IMR-90 (cell line): ENCODE data around the gene DERL3. TPM values are rescaled to one million over a fixed set of nuclear protein-coding genes. Genes with fewer than 3 reads are reported as not detected.

Experiments used
- ATAC-seq: fragments of 200-7000 bp; cut with Tn5 transposase; 2 replicates; pipeline ENCODE4 v1.9.1; 2020; ENCODE audit warnings: low read depth, mild to moderate bottlenecking, moderate library complexity
- BruUV-seq: library from RNA; stranded (reverse); fragments of 400-500 nt; replicated peaks from 2 replicates; lab custom pipeline; 2021; lab: Mats Ljungman, UMichigan
- CTCF ChIA-PET: fragments of 300-600 bp; formaldehyde crosslinking; extraction: SDS; loops from one replicate; lab custom pipeline; 2021; ENCODE audit warnings: antibody characterized with exemption; lab: Yijun Ruan, JAX
- POLR2A ChIA-PET: fragments of 300-600 bp; sonication (Branson Sonifier 250); formaldehyde crosslinking; loops from one replicate; lab custom pipeline; 2022; ENCODE audit warnings: antibody characterized with exemption; ENCODE audit not compliant: unreplicated experiment; lab: Charles Lee
- DNase-seq: peaks from one replicate; pipeline ENCODE4 v3.0.0; 2013
- H2AFZ ChIP-seq: replicated peaks from 2 replicates; pipeline ENCODE3; 2013; ENCODE audit warnings: low read length, mild to moderate bottlenecking; ENCODE audit not compliant: poor library complexity
- H2AK5ac ChIP-seq: 2 replicates; pipeline ENCODE4 v1.6.1; 2013; ENCODE audit warnings: low read depth, low read length, inconsistent platforms
- H2AK9ac ChIP-seq: replicated peaks from 2 replicates; pipeline ENCODE3; 2013; ENCODE audit warnings: mild to moderate bottlenecking, low read depth, low read length, moderate library complexity; ENCODE audit not compliant: poor library complexity
- H2BK120ac ChIP-seq: 2 replicates; pipeline ENCODE4 v1.6.1; 2013; ENCODE audit warnings: low read depth, low read length, inconsistent platforms
- H2BK15ac ChIP-seq: 3 replicates; pipeline ENCODE4 v1.6.1; 2013; ENCODE audit warnings: low read depth, low read length, inconsistent platforms
- H2BK20ac ChIP-seq: 2 replicates; pipeline ENCODE4 v1.6.1; 2013; ENCODE audit warnings: low read depth, mild to moderate bottlenecking, inconsistent platforms, low read length, moderate library complexity
- H2BK5ac ChIP-seq: 2 replicates; pipeline ENCODE4 v1.6.1; 2013; ENCODE audit warnings: mild to moderate bottlenecking, low read depth, low read length, inconsistent platforms; ENCODE audit not compliant: poor library complexity, severe bottlenecking
- H3K14ac ChIP-seq: replicated peaks from 2 replicates; pipeline ENCODE4 v1.6.1; 2013; ENCODE audit warnings: low read depth, low read length, inconsistent platforms
- H3K18ac ChIP-seq: 2 replicates; pipeline ENCODE4 v1.6.1; 2013; ENCODE audit warnings: low read depth, low read length, control low read depth
- H3K23ac ChIP-seq: 2 replicates; pipeline ENCODE4 v1.6.1; 2013; ENCODE audit warnings: low read depth, low read length, inconsistent platforms
- H3K27ac ChIP-seq: 2 replicates; pipeline ENCODE4 v1.5.1; 2013; ENCODE audit warnings: mild to moderate bottlenecking, control low read depth, low read length; ENCODE audit not compliant: insufficient read depth
- H3K27me3 ChIP-seq: 2 replicates; pipeline ENCODE4 v1.6.1; 2013; ENCODE audit warnings: low read length; ENCODE audit not compliant: control insufficient read depth, insufficient read depth
- H3K36me3 ChIP-seq: 2 replicates; pipeline ENCODE4 v1.6.1; 2013; ENCODE audit warnings: low read length, mixed read lengths; ENCODE audit not compliant: control insufficient read depth, insufficient read depth
- H3K4ac ChIP-seq: 2 replicates; pipeline ENCODE4 v1.6.1; 2013; ENCODE audit warnings: low read depth, low read length, inconsistent platforms
- H3K4me1 ChIP-seq: 2 replicates; pipeline ENCODE4 v1.6.1; 2013; ENCODE audit warnings: low read length, mixed read lengths; ENCODE audit not compliant: control insufficient read depth, insufficient read depth
- H3K4me2 ChIP-seq: 2 replicates; pipeline ENCODE4 v1.6.1; 2013; ENCODE audit warnings: low read depth, mild to moderate bottlenecking, control low read depth, low read length, moderate library complexity
- H3K4me3 ChIP-seq: 2 replicates; pipeline ENCODE4 v1.5.1; 2013; ENCODE audit warnings: low read depth, mild to moderate bottlenecking, control low read depth, low read length, moderate library complexity; ENCODE audit not compliant: insufficient read depth
- H3K56ac ChIP-seq: 2 replicates; pipeline ENCODE4 v1.6.1; 2013; ENCODE audit warnings: low read length, inconsistent platforms; ENCODE audit not compliant: insufficient read depth; ENCODE audit errors: extremely low read depth
- H3K79me1 ChIP-seq, 2 experiments: 2 replicates each; pipeline ENCODE4 v1.6.1; 2013; ENCODE audit warnings: low read length in 2 of 2, inconsistent platforms in 1 of 2, low read depth in 1 of 2
- H3K9ac ChIP-seq: 2 replicates; pipeline ENCODE4 v1.6.1; 2013; ENCODE audit warnings: low read depth, low read length, control low read depth
- H3K9me1 ChIP-seq: 2 replicates; pipeline ENCODE4 v1.6.1; 2013; ENCODE audit warnings: low read length, inconsistent platforms; ENCODE audit not compliant: insufficient read depth
- H3K9me3 ChIP-seq: 2 replicates; pipeline ENCODE4 v1.6.1; 2013; ENCODE audit warnings: low read length; ENCODE audit not compliant: control insufficient read depth, insufficient read depth
- H4K20me1 ChIP-seq: 2 replicates; pipeline ENCODE4 v1.6.1; 2013; ENCODE audit warnings: low read length, inconsistent platforms; ENCODE audit not compliant: insufficient read depth
- H4K5ac ChIP-seq: 2 replicates; pipeline ENCODE4 v1.6.1; 2013; ENCODE audit warnings: mild to moderate bottlenecking, low read depth, low read length, control low read depth
- H4K8ac ChIP-seq, 2 experiments: 2 replicates each; pipeline ENCODE4 v1.6.1; 2013; ENCODE audit warnings: low read depth in 2 of 2, low read length in 2 of 2, control low read depth in 1 of 2, inconsistent platforms in 1 of 2
- H4K91ac ChIP-seq: 2 replicates; pipeline ENCODE4 v1.6.1; 2013; ENCODE audit warnings: low read depth, low read length, inconsistent platforms; ENCODE audit not compliant: insufficient read depth
- CHD1 ChIP-seq: IDR thresholded peaks from 2 replicates; pipeline ENCODE4 v1.6.1; 2012; ENCODE audit warnings: low read depth, low read length, improper control_type of control experiment
- FOS ChIP-seq: fragments of 150-350 bp; IDR thresholded peaks from 2 replicates; pipeline ENCODE4 v1.6.1; 2016; ENCODE audit warnings: low read depth, low read length
- MAFK ChIP-seq: IDR thresholded peaks from 2 replicates; pipeline ENCODE4 v1.6.1; 2012; ENCODE audit warnings: low read depth, low read length, improper control_type of control experiment
- MXI1 ChIP-seq: IDR thresholded peaks from 2 replicates; pipeline ENCODE4 v1.6.1; 2012; ENCODE audit warnings: low read depth, mild to moderate bottlenecking, low read length, moderate library complexity, borderline replicate concordance
- RAD21 ChIP-seq: IDR thresholded peaks from 2 replicates; pipeline ENCODE4 v1.6.1; 2012; ENCODE audit warnings: low read length, improper control_type of control experiment
- RCOR1 ChIP-seq: IDR thresholded peaks from 2 replicates; pipeline ENCODE4 v1.6.1; 2012; ENCODE audit warnings: mild to moderate bottlenecking, low read length, improper control_type of control experiment; ENCODE audit not compliant: insufficient replicate concordance
- WGBS, 2 experiments: methylation state at CpG; one replicate each; pipeline versions ENCODE4 v1.1.5 to v1.1.7; 2013; ENCODE audit warnings: missing lambda C conversion rate in 2 of 2; ENCODE audit not compliant: insufficient read length in 1 of 2; ENCODE audit errors: extremely low coverage in 2 of 2; 5-methylcytosine and 5-hydroxymethylcytosine counted together
- dilution Hi-C: fragments of 300-500 bp; cut with HindIII; formaldehyde crosslinking; loops from one replicate; pipeline ENCODE4 v1.14.3; 2018; ENCODE audit warnings: low sequenced_read_pairs; ENCODE audit not compliant: unreplicated experiment
- in situ Hi-C: fragments of 300-500 bp; cut with MboI; formaldehyde crosslinking; loops from 3 replicates; pipeline ENCODE4 v1.14.3; 2019; ENCODE audit warnings: low sequenced_read_pairs, inconsistent platforms, mixed read lengths
- intact Hi-C: fragments of 100-400 bp; cut with micrococcal nuclease; formaldehyde crosslinking; loops from 2 replicates; pipeline ENCODE4 v1.10.0; 2022
- polyA plus RNA-seq, 3 experiments: library from polyadenylated mRNA; depleted of rRNA; stranded (reverse); fragments of >200 nt; gene quantifications; 2 replicates each; pipeline ENCODE4 v1.2.3, GENCODE V29; 2012; ENCODE audit warnings: low replicate concordance in 1 of 3
- total RNA-seq: library from RNA; depleted of rRNA; stranded (reverse); fragments of >200 nt; gene quantifications from 2 replicates; pipeline ENCODE4 v1.2.3, GENCODE V29; 2012
- TF ChIP-seq, protein P1 (sequence below): conservative IDR thresholded peaks from 2 replicates; pipeline ENCODE4 v1.5.1; 2012; ENCODE audit warnings: mild to moderate bottlenecking, low read depth, low read length, improper control_type of control experiment

Gene DERL3
- total and polyA plus RNA-seq, 2 of the 4 experiments (the other 2 are of a cell fraction) = 0.18 to 0.62 TPM

DNA sequence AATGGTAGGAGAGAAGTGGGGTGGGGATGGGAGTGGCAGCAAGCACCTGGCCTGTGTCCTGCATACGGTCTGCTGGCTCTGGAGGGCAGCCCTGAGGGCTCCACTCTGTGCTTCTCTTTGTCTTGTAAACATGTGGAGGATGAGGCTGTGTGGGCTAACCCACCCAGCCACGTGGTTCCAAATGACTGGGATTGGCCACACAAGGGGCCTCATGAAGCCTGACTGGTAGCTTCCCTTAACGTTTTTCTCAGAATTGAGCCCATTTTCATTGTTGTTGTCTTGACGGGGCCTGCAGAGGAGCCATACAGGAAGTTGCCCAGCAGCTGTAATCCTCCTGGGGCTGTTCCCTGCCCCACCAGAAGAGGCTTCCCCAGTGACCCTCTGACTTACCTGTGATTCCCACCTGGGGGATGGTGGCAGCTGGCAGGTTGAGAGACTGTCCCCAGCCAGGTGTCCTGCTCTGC, 18.0 kb downstream of the DERL3 start:
- H3K27ac ChIP-seq = no peak overlapping the region
- no peaks in the 10 kb centered on the region; the same call in 1 of the 2 replicates for H3K4me1 ChIP-seq
- H3K4me3 ChIP-seq = no peak overlapping the region
- H3K9me3 ChIP-seq = no peaks in the 10 kb centered on the region
- peaks cover 75% of the 10 kb centered on the region for H3K36me3 ChIP-seq
- H4K20me1 ChIP-seq = peaks cover 6% of the 10 kb centered on the region; the same call in 1 of the 2 replicates
- no peak overlapping the region for H2AK9ac ChIP-seq
- ChIA-PET CTCF (no interaction called here), POLR2A (no interaction called here)
- H3K56ac ChIP-seq = no peak overlapping the region
- no peak overlapping the region for H2AK5ac ChIP-seq
- peaks cover 0 to 19% of the 10 kb centered on the region in 2 experiments; a peak in 2 of 4 replicates for H3K79me1 ChIP-seq
- H4K5ac ChIP-seq = no peak overlapping the region
- DNase-seq (no peak), ATAC-seq (no peak)
- no peak overlapping the region for H3K23ac ChIP-seq
- no peak overlapping the region for H3K9ac ChIP-seq
- H3K4me2 ChIP-seq = no peak overlapping the region
- H2AFZ ChIP-seq = no peak overlapping the region
- H4K91ac ChIP-seq = no peak overlapping the region
- no peak overlapping the region for H4K8ac ChIP-seq
- H3K14ac ChIP-seq = no peak overlapping the region
- H2BK5ac ChIP-seq = no peak overlapping the region
- H2BK120ac ChIP-seq = no peak overlapping the region
- intact Hi-C loops = no loop called here
- no peak overlapping the region for H3K18ac ChIP-seq
- no TSS peak for BruUV-seq
- no peak overlapping the region for H2BK15ac ChIP-seq
- 20% methylated on average over 1 of the region's 4 CpGs; no CpG with 5 or more reads in 1 of the 2 experiments for WGBS, 2 experiments
- H3K27me3 ChIP-seq = no peaks in the 10 kb centered on the region
- no peak overlapping the region for H3K4ac ChIP-seq
- TF ChIP-seq RCOR1 (no peak), CHD1 (no peak), RAD21 (no peak), MXI1 (no peak), FOS (no peak), MAFK (no peak)
- TF ChIP-seq, protein P1, sequence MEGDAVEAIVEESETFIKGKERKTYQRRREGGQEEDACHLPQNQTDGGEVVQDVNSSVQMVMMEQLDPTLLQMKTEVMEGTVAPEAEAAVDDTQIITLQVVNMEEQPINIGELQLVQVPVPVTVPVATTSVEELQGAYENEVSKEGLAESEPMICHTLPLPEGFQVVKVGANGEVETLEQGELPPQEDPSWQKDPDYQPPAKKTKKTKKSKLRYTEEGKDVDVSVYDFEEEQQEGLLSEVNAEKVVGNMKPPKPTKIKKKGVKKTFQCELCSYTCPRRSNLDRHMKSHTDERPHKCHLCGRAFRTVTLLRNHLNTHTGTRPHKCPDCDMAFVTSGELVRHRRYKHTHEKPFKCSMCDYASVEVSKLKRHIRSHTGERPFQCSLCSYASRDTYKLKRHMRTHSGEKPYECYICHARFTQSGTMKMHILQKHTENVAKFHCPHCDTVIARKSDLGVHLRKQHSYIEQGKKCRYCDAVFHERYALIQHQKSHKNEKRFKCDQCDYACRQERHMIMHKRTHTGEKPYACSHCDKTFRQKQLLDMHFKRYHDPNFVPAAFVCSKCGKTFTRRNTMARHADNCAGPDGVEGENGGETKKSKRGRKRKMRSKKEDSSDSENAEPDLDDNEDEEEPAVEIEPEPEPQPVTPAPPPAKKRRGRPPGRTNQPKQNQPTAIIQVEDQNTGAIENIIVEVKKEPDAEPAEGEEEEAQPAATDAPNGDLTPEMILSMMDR = no peak
- dilution Hi-C loops = no loop called here
- in situ Hi-C loops = no loop called here
- H3K9me1 ChIP-seq = peaks cover 11% of the 10 kb centered on the region; the same call in 1 of the 2 replicates
- no peak overlapping the region for H2BK20ac ChIP-seq
